ENCODE results near the gene ELFN2.

The ELFN2 gene

DNA sequence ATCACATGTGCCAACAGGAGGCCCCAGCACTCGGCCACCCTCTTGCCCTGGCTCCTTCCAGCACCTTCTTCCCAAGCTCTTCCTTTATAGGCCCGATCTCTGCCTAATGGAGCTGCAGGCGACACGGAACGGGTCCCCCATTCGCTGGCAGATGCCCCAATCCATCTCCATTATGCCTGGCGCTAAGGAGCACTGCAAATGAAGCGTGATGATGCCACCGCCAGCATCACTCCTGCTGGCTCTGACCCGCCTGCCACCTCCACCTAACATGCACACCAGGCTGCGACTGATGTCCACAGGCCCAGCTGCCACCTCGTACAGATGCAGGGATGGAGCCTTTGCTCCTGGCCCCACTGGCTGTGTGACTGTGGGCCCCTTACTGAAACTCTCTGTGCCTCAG, 33.5 kb downstream of the ELFN2 start:
- in situ Hi-C loops (cut with MboI; ENCODE audit: low sequenced_read_pairs, unreplicated experiment), result no loop called here
- TF ChIP-seq, protein P1, sequence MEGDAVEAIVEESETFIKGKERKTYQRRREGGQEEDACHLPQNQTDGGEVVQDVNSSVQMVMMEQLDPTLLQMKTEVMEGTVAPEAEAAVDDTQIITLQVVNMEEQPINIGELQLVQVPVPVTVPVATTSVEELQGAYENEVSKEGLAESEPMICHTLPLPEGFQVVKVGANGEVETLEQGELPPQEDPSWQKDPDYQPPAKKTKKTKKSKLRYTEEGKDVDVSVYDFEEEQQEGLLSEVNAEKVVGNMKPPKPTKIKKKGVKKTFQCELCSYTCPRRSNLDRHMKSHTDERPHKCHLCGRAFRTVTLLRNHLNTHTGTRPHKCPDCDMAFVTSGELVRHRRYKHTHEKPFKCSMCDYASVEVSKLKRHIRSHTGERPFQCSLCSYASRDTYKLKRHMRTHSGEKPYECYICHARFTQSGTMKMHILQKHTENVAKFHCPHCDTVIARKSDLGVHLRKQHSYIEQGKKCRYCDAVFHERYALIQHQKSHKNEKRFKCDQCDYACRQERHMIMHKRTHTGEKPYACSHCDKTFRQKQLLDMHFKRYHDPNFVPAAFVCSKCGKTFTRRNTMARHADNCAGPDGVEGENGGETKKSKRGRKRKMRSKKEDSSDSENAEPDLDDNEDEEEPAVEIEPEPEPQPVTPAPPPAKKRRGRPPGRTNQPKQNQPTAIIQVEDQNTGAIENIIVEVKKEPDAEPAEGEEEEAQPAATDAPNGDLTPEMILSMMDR (IDR thresholded peaks at IDR 0.05; ENCODE audit: borderline replicate concordance, control extremely low read depth, extremely low read depth, insufficient read depth, missing control alignments), result no peak

DNA sequence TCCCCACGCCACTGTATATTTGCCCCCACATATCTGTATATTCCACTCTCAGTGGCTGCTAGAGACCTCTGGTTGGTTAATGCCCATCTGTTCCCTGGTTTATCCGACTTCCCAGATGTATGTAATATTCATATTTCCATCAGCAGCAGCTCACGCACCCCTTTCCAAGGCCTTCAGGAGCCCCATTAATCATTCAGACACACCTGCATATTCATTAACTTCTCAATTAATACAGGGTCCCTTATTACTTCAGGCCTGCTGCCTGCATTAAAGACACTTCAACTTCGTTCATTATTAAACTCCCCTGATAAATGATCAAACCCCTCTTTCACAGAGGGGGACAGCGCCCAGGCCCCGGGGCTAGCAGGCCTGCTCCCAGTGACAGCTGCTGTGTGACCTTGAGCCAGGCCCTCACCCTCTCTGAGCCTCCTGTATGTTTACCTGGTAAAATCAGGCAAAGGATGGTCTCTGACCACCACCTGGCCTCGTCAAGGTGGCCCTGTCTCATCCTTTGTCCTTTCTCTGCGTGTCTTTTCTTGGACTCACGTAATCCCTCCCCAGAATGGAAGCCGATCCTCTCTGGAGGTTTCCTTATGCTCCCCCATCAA, 34.5 kb downstream of the ELFN2 start:
- TF ChIP-seq, protein P1 (IDR thresholded peaks at IDR 0.05; ENCODE audit: borderline replicate concordance, control extremely low read depth, extremely low read depth, insufficient read depth, missing control alignments), result no peak
- DNase-seq (ENCODE audit: low spot score), result no peak
- in situ Hi-C loops (cut with MboI; ENCODE audit: low sequenced_read_pairs, unreplicated experiment), result no loop called here

More for the DNA sequence above, 33.5 kb downstream of the ELFN2 start:
- no peak for DNase-seq (ENCODE audit: low spot score)

DNA sequence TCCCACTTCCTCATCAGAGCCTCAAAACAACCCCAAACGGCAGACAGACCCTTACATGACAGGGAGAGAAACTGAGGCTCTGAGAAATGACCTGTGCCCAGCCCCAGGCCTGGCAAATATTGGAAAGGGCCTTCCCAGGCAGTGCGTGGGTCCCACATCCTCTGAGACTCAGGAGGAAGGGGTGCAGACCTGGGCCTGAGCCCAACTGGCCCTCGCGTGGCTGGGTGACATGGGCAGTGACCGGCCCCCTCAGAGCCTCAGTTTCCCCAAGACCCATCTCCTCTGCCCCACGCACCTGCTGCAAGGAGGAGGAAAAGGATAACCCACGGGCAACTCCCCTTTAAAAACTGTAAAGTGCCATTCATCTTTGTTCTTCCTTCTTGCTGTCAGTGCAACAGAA, 35.6 kb downstream of the ELFN2 start:
- in situ Hi-C loops (cut with MboI; ENCODE audit: low sequenced_read_pairs, unreplicated experiment), result no loop called here
- DNase-seq (ENCODE audit: low spot score), result no peak
- TF ChIP-seq, protein P1 (IDR thresholded peaks at IDR 0.05; ENCODE audit: borderline replicate concordance, control extremely low read depth, extremely low read depth, insufficient read depth, missing control alignments), result no peak

DNA sequence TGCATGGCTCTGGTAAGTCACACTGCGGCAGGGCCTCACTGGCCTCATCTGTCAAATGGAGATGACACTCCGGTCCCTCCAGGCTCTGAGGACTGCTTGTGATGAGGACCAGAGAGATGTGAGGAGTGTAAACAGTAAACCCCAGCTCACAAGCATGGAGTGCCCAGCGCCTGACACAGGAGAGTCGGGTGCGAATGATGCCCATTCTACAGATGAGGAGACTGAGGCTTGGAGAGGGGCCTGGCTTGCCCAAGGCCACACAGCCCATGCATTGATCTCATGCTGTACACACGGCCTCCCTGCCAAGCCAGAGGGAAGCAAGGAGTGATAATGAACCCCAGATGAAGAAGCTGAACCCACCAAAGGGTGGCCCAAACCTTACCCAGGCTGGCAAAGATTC, 37.2 kb downstream of the ELFN2 start:
- TF ChIP-seq, protein P1 (IDR thresholded peaks at IDR 0.05; ENCODE audit: borderline replicate concordance, control extremely low read depth, extremely low read depth, insufficient read depth, missing control alignments), result no peak
- in situ Hi-C loops (cut with MboI; ENCODE audit: low sequenced_read_pairs, unreplicated experiment), result no loop called here
- no peak for DNase-seq (ENCODE audit: low spot score)

DNA sequence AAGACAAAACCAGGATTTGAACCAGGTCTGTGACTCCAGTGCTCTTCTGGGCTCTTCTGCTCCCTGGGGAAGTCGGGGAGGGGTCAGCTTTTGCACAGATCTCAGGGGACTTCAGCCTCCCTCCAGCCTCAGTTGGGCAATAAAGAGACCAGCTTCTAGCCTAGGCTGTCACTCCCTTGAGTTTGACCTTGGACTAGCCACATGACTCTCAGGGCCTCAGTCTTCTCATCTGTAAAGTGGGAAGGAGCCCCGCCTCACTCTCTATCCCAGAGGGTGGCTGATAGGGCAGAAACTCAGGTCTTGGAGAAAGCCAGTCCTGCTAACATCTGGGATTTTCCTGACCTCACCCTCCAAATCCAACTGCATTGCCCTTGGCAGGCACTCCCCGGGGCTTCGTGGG, 38.7 kb downstream of the ELFN2 start:
- in situ Hi-C loops (cut with MboI; ENCODE audit: low sequenced_read_pairs, unreplicated experiment), result no loop called here
- TF ChIP-seq, protein P1 (IDR thresholded peaks at IDR 0.05; ENCODE audit: borderline replicate concordance, control extremely low read depth, extremely low read depth, insufficient read depth, missing control alignments), result no peak
- no peak for DNase-seq (ENCODE audit: low spot score)

DNA sequence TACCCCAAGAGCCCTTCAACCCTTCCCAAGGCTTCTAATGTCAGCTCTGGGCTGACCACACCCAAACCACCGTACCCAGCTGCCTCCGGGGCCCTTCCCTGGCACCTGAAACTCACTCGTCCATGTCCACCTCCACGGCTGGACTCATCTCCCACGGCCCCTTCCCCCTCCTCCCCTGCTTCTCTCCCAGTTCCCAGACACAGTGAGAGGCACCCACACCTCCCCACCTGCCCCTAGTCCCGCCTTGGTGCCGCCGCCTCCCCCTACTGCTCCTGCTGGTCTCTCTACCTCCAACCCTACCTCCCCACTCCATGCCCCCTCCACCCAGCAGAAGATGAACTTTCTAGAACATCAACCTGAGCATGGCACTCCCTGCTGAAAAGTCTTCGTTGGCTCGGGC, 39.5 kb downstream of the ELFN2 start:
- TF ChIP-seq, protein P1 (IDR thresholded peaks at IDR 0.05; ENCODE audit: borderline replicate concordance, control extremely low read depth, extremely low read depth, insufficient read depth, missing control alignments), result no peak
- in situ Hi-C loops (cut with MboI; ENCODE audit: low sequenced_read_pairs, unreplicated experiment), result no loop called here
- DNase-seq (ENCODE audit: low spot score), result no peak

All from GM13976 (cell line).